Trophoblast cell (in vitro differentiated cells and primary cell): ENCODE results near the gene CCDC30.
"Not testable (repeated sequence)": the region's sequence is repeated elsewhere in the genome, so short reads cannot be mapped to it uniquely, and the experiment has no call there.

Source experiments
- DNase-seq, 2 donors: peaks; one replicate each; pipeline ENCODE4 v3.0.0-alpha.2; 2016
- H2AFZ ChIP-seq: 2 replicates; pipeline ENCODE4 v1.6.1; 2013; ENCODE audit warnings: low read length, moderate library complexity, mild to moderate bottlenecking; ENCODE audit not compliant: insufficient read depth, poor library complexity
- H2AK5ac ChIP-seq: 2 replicates; pipeline ENCODE4 v1.6.1; 2013; ENCODE audit warnings: mild to moderate bottlenecking, low read length
- H2BK120ac ChIP-seq: 2 replicates; pipeline ENCODE4 v1.6.1; 2013; ENCODE audit warnings: low read length, mild to moderate bottlenecking, moderate library complexity; ENCODE audit not compliant: insufficient read depth, poor library complexity
- H2BK12ac ChIP-seq: 2 replicates; pipeline ENCODE4 v1.6.1; 2013; ENCODE audit warnings: mild to moderate bottlenecking, low read length, moderate library complexity
- H2BK5ac ChIP-seq: 2 replicates; pipeline ENCODE4 v1.6.1; 2013; ENCODE audit warnings: low read length, low read depth, moderate library complexity, mild to moderate bottlenecking; ENCODE audit not compliant: poor library complexity
- H3K14ac ChIP-seq: 2 replicates; pipeline ENCODE4 v1.6.1; 2013; ENCODE audit warnings: mild to moderate bottlenecking, low read length
- H3K18ac ChIP-seq: 2 replicates; pipeline ENCODE4 v1.6.1; 2013; ENCODE audit warnings: mild to moderate bottlenecking, low read length
- H3K23ac ChIP-seq: 2 replicates; pipeline ENCODE4 v1.6.1; 2013; ENCODE audit warnings: low read length
- H3K27ac ChIP-seq: 2 replicates; pipeline ENCODE4 v1.5.1; 2013; ENCODE audit warnings: low read depth, mild to moderate bottlenecking, inconsistent platforms, low read length, moderate library complexity
- H3K27me3 ChIP-seq: 2 replicates; pipeline ENCODE4 v1.6.1; 2013; ENCODE audit warnings: inconsistent platforms, mild to moderate bottlenecking, low read length, moderate library complexity; ENCODE audit not compliant: insufficient read depth
- H3K36me3 ChIP-seq, 2 experiments: 1 replicate in 1 of 2; 2 replicates in 1 of 2; pipeline ENCODE4 v1.6.1; 2013; ENCODE audit warnings: low read length in 2 of 2, mild to moderate bottlenecking in 2 of 2, moderate library complexity in 1 of 2; ENCODE audit not compliant: insufficient read depth in 2 of 2, control insufficient read depth in 1 of 2
- H3K4ac ChIP-seq: 2 replicates; pipeline ENCODE4 v1.6.1; 2013; ENCODE audit warnings: low read depth, mild to moderate bottlenecking, low read length, moderate library complexity
- H3K4me1 ChIP-seq, 2 experiments: 1 replicate in 1 of 2; 2 replicates in 1 of 2; pipeline ENCODE4 v1.6.1; 2013; ENCODE audit warnings: low read length in 2 of 2, mild to moderate bottlenecking in 2 of 2, moderate library complexity in 1 of 2; ENCODE audit not compliant: insufficient read depth in 2 of 2, control insufficient read depth in 1 of 2
- H3K4me2 ChIP-seq: 2 replicates; pipeline ENCODE4 v1.6.1; 2013; ENCODE audit warnings: inconsistent platforms, mild to moderate bottlenecking, low read length, moderate library complexity
- H3K4me3 ChIP-seq: 2 replicates; pipeline ENCODE4 v1.5.1; 2013; ENCODE audit warnings: mild to moderate bottlenecking, low read depth, low read length, inconsistent platforms
- H3K79me1 ChIP-seq: one replicate; pipeline ENCODE4 v1.6.1; 2013; ENCODE audit warnings: low read length
- H3K79me2 ChIP-seq: 2 replicates; pipeline ENCODE4 v1.6.1; 2013; ENCODE audit warnings: low read length, mild to moderate bottlenecking; ENCODE audit not compliant: control insufficient read depth, insufficient read depth, poor library complexity
- H3K9ac ChIP-seq: 2 replicates; pipeline ENCODE4 v1.6.1; 2013; ENCODE audit warnings: mild to moderate bottlenecking, low read length
- H3K9me3 ChIP-seq: 2 replicates; pipeline ENCODE4 v1.6.1; 2013; ENCODE audit warnings: low read depth, mild to moderate bottlenecking, control low read depth, inconsistent platforms, low read length; ENCODE audit not compliant: insufficient read depth
- H4K12ac ChIP-seq: 2 replicates; pipeline ENCODE4 v1.6.1; 2013; ENCODE audit warnings: low read depth, mild to moderate bottlenecking, low read length, moderate library complexity
- H4K8ac ChIP-seq: 2 replicates; pipeline ENCODE4 v1.6.1; 2013; ENCODE audit warnings: low read depth, mild to moderate bottlenecking, low read length, moderate library complexity
- H4K91ac ChIP-seq: one replicate; pipeline ENCODE4 v1.6.1; 2013; ENCODE audit warnings: low read depth, mild to moderate bottlenecking, low read length, moderate library complexity
- WGBS: extraction: QIAGEN DNeasy Blood & Tissue Kit; methylation state at CpG from one replicate; pipeline ENCODE4 v1.1.7; 2013; ENCODE audit warnings: missing lambda C conversion rate; ENCODE audit not compliant: insufficient read length, insufficient coverage; ENCODE audit errors: extremely low coverage; 5-methylcytosine and 5-hydroxymethylcytosine counted together

CCDC30 gene

DNA sequence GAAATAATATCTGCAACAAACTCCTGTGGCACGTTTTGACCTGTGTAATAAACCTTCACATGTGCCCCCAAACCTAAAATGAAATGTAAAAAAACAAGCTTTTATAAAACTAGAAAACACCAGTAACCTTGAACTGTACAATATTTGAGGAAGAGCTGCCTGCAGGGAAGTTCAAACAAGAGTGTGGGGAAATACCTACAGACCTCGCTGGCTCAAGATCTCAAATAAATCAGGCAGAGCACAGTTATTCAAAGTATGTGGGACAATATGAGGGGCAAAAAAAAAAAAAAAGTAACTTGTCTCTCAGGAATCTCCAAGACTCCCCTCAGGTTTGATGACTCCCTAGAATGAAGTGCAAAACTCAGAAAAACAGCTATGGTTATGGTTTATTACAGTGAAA, 157.2 kb downstream of the CCDC30 start:
- H2BK120ac ChIP-seq = no peak overlapping the region
- H3K36me3 ChIP-seq = no peaks in the 10 kb centered on the region
- no peak overlapping the region for H4K91ac ChIP-seq
- H3K4me1 ChIP-seq = no peaks in the 10 kb centered on the region
- no peak overlapping the region for H3K14ac ChIP-seq
- no peak overlapping the region for H3K4me3 ChIP-seq
- H3K27ac ChIP-seq = no peak overlapping the region
- no peak overlapping the region for H4K12ac ChIP-seq
- H3K79me2 ChIP-seq = no peaks in the 10 kb centered on the region
- H3K9ac ChIP-seq = no peak overlapping the region
- no peaks in the 10 kb centered on the region for H3K9me3 ChIP-seq
- H3K4me2 ChIP-seq = no peak overlapping the region
- H3K27me3 ChIP-seq = no peaks in the 10 kb centered on the region
- H3K4ac ChIP-seq = no peak overlapping the region
- H3K18ac ChIP-seq = no peak overlapping the region
- no peak overlapping the region for H3K23ac ChIP-seq
- H2AFZ ChIP-seq = no peak overlapping the region
- H3K79me1 ChIP-seq = no peaks in the 10 kb centered on the region
- no CpG with 5 or more reads among the region's 2 CpGs for whole genome bisulfite sequencing
- DNase-seq = no peak
- no peak overlapping the region for H4K8ac ChIP-seq
- H2AK5ac ChIP-seq = no peak overlapping the region
- H2BK5ac ChIP-seq = no peak overlapping the region
- H2BK12ac ChIP-seq = no peak overlapping the region

GRCh38 chr1:42621180-42621579, 158.1 kb downstream of the CCDC30 start:
- not testable (repeated sequence) for H2BK120ac ChIP-seq, H2AK5ac ChIP-seq, H3K79me2 ChIP-seq, H3K4me3 ChIP-seq, H2BK12ac ChIP-seq, H3K14ac ChIP-seq, H2AFZ ChIP-seq, H4K8ac ChIP-seq, H3K27me3 ChIP-seq, H3K18ac ChIP-seq, H3K27ac ChIP-seq, H3K23ac ChIP-seq, H3K4me1 ChIP-seq, H3K4me2 ChIP-seq, H3K4ac ChIP-seq, DNase-seq, H4K91ac ChIP-seq, H3K36me3 ChIP-seq, H3K9me3 ChIP-seq, H4K12ac ChIP-seq, H3K9ac ChIP-seq, H3K79me1 ChIP-seq, H2BK5ac ChIP-seq
- no CpG with 5 or more reads among the region's 4 CpGs for WGBS

GRCh38 chr1:42627205-42627604, 164.1 kb downstream of the CCDC30 start:
- no CpG with 5 or more reads among the region's 3 CpGs for WGBS
- H4K8ac ChIP-seq, H4K91ac ChIP-seq, H3K36me3 ChIP-seq, H3K79me1 ChIP-seq, H3K4me1 ChIP-seq, H4K12ac ChIP-seq, H3K9ac ChIP-seq, H3K4me3 ChIP-seq, H3K4ac ChIP-seq, H3K18ac ChIP-seq, DNase-seq, H2BK5ac ChIP-seq, H3K23ac ChIP-seq, H3K14ac ChIP-seq, H3K27me3 ChIP-seq, H3K79me2 ChIP-seq, H3K27ac ChIP-seq, H2AK5ac ChIP-seq, H2BK120ac ChIP-seq, H2AFZ ChIP-seq, H3K9me3 ChIP-seq, H3K4me2 ChIP-seq, H2BK12ac ChIP-seq: not testable (repeated sequence)

GRCh38 chr1:42639116-42639515, 176.0 kb downstream of the CCDC30 start:
- no peaks in the 10 kb centered on the region for H3K79me1 ChIP-seq
- no peak overlapping the region for H2BK120ac ChIP-seq
- no peak overlapping the region for H2AFZ ChIP-seq
- H2BK5ac ChIP-seq = no peak overlapping the region
- H3K79me2 ChIP-seq = no peaks in the 10 kb centered on the region
- no peaks in the 10 kb centered on the region for H3K27me3 ChIP-seq
- no peak overlapping the region for H3K27ac ChIP-seq
- peak; percentile 4 to 54 for DNase-seq
- H3K4me1 ChIP-seq = no peaks in the 10 kb centered on the region
- no peaks in the 10 kb centered on the region for H3K36me3 ChIP-seq
- no peak overlapping the region for H3K14ac ChIP-seq
- no peak overlapping the region for H3K18ac ChIP-seq
- no peak overlapping the region for H2BK12ac ChIP-seq
- H3K9ac ChIP-seq = no peak overlapping the region
- H3K9me3 ChIP-seq = no peaks in the 10 kb centered on the region
- no peak overlapping the region for H4K8ac ChIP-seq
- H4K12ac ChIP-seq = no peak overlapping the region
- H3K4ac ChIP-seq = no peak overlapping the region
- no peak overlapping the region for H3K23ac ChIP-seq
- H4K91ac ChIP-seq = no peak overlapping the region
- H2AK5ac ChIP-seq = no peak overlapping the region
- H3K4me3 ChIP-seq = no peak overlapping the region
- no peak overlapping the region for H3K4me2 ChIP-seq

DNA sequence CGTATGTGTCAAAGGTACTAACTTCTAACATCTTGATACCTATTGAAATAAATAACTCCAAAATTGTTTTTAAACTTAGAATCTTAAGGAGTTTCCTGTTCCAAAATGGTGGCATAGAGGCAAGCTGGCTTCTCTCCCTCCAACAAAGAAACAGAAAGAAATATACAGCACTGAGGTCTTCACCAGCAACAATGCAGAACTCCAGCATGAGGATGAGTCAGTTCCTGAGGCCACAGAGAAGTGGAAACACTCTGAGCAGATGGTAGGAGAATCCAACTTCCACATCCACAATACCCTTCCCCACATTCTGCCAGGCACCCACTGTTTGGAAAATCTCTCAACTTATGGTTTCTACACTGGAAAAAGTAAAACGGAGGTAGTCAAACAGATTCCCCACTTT, 183.0 kb downstream of the CCDC30 start:
- Histone ChIP-seq H2BK120ac (no peak overlapping the region), H3K18ac (no peak overlapping the region), H3K4ac (no peak overlapping the region), H3K4me2 (no peak overlapping the region), H3K27me3 (no peaks in the 10 kb centered on the region), H3K9ac (no peak overlapping the region), H3K9me3 (no peaks in the 10 kb centered on the region), H3K79me2 (no peaks in the 10 kb centered on the region), H2AK5ac (no peak overlapping the region), H3K36me3 (no peaks in the 10 kb centered on the region), H3K79me1 (no peaks in the 10 kb centered on the region), H2BK5ac (no peak overlapping the region), H3K14ac (no peak overlapping the region), H3K4me3 (no peak overlapping the region), H3K23ac (no peak overlapping the region), H4K91ac (no peak overlapping the region), H3K4me1 (no peaks in the 10 kb centered on the region), H4K12ac (no peak overlapping the region), H3K27ac (no peak overlapping the region), H2BK12ac (no peak overlapping the region), H4K8ac (no peak overlapping the region), H2AFZ (no peak overlapping the region)
- DNase-seq = no peak
- WGBS = no CpG with 5 or more reads among the region's 2 CpGs
